C1 segment of cervical spinal cord (tissue), 14 donors: Measurements from ENCODE around the gene PHTF1.

Experiments
- DNase-seq, 14 donors: peaks; one replicate each; lab custom pipeline; 2025; lab: John Stamatoyannopoulos, UW

PHTF1 gene

DNA sequence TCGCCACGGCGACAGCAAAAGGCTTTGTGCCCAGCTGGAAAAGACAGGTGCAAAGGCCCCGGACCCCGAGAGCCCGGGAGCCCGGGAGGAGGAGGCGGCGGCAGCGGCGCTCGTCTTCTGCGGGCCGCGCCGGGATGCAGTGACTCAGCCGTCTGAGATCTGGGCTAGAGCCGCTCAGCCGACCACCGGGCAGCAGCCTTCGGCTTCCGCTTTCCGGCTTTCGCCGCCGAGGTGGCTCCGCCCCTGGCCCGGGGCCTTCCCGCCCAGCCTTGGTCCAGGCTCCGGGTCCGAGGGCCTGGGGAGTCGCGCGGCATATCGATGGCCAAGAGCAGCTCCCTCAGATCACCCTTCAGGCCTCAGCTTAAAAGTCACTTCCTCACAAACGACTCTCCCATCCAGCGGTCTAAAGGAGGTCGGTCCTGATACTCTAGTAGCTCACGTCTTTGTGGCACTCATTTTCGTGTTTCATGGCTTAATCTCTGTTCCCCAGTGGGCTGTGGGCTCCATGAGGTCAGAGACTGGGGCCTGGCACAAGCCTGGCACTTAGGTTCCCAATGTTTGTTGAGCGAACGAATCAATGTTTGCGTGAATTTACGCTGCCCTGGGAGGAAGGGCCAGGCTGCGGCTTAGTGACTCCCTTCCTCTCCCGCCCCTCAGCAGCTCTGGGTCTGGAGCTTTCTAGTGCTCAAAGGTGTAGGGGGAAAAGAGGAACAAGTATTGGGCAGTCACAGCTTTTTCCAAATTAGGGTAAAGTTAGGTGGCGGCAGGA is at the start of gene PHTF1:
TSS of gene PHTF1 (minus strand) at position 154 of the 769 bp plus-strand sequence. CDS start 783 bp downstream, outside the sequence.
- peak in 12 of 14 donors; percentile 59 to 81 (median 74) for DNase-seq

DNA sequence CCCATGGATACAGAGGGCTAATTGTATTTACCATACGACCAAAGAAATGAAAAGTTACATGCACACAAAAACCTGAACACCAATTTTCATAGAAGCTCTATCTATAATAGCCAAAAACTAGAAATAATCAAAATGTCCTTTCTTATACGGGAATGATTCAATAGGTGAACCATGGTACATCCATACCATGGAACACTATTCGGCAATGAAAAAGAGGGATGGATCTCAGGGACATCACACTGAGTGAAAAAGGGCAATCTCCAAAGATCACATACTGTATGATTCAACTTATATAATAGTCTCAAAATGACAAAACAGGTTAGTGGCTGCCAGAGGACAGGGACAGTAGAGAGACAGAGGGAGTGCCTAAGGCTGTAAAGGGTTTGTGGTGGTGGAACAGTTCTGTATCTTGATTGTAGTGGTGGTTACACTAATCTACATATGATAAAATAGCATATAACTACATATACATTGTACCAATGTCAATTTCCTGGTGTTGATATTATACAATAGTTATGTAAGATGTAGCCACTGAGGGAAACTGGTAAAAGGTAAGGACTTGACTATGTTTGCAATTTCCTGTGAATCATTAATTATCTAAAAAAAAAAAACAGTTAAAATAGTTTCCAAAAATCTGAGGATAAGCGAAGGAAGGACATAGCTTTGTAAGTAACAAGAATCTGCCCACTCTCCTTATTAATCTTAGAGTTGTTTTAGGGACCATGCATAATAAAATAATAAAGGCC is 49.3 kb upstream of the PHTF1 start:
- DNase-seq, result no peak

GRCh38 chr1:113805639-113806038 is 46.4 kb upstream of the PHTF1 start:
- no peak for DNase-seq

DNA sequence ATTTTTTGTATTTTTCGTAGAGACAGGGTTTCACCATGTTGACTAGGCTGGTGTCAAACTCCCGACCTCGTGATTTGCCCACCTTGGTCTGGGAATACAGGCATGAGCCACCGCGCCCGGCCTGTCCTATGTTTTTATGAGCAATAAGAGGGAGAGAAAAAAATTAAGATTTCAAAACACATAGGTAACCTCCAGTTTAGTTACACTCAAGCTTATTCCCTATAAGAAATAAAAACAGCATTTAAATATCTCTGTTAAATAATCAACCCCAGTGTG is 45.9 kb upstream of the PHTF1 start:
- DNase-seq, result no peak

- no peak for DNase-seq
Measured at GRCh38 chr1:113804421-113805255, 45.4 kb upstream of the PHTF1 start.

- DNase-seq, result no peak
Measured at GRCh38 chr1:113802367-113803007, 43.2 kb upstream of the PHTF1 start.

DNA sequence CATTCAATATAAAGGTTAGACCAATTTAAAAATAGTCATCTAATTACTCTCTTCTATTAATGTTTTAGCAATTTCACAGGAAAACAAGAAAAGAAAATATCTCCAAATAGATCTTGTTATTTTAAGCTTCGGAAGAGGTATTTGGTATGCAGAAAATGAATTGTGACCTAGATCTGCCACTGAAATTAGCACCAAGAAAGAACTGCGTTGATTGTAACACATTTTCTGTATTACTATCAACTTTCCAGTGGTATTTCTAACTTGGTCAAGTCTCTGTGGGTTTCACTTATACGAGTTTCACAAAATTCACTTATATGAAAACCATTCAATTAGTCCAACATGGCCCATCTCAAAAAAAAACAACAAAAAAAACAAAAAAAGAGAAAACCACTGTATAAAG is 41.2 kb upstream of the PHTF1 start:
- no peak for DNase-seq

GRCh38 chr1:113797472-113797871 is 38.2 kb upstream of the PHTF1 start:
- DNase-seq, result no peak

GRCh38 chr1:113793878-113794834 is 34.9 kb upstream of the PHTF1 start:
- DNase-seq, result no peak

- no peak for DNase-seq
Measured at GRCh38 chr1:113792986-113793385, 33.7 kb upstream of the PHTF1 start.

- DNase-seq, result no peak
Measured at GRCh38 chr1:113792471-113792870, 33.2 kb upstream of the PHTF1 start.

- no peak for DNase-seq
Measured at GRCh38 chr1:113788802-113789201, 29.5 kb upstream of the PHTF1 start.

DNA sequence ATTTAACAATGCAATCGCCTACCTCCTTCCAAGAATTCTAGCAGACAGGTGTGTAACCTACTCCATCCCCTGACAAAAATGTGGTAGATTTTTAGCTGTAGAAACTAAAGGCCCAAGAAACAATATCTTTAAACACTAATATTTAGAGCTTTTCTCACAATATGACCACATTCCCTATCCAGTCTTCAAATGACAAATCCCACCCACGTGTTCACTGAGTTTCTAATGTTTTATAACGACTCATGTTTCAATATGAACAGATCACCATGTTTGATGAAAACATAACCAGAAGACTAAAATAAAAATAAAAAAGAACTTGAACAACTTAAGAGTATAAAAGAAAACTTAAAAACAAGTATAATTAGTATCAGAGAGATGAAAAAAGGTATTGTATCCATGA is 28.4 kb upstream of the PHTF1 start:
- DNase-seq, result no peak

DNA sequence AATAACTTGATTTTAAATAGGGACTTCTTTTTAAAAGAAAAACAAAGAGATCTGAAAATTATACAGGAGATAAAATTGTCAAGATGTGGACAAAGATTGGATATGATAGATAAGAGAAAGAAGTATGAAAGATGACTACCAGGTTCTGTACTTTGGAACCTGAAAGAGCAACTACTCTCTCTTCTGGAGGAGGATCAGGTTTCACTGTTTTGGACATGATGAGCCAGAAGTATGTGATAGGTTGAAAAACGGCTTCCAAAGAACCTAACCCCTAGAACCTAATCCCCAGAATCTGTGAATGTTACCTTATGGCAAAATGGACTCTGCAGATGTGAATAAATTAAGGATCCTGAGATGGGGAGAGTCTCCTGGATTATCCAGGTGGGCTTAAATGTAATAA is 26.8 kb upstream of the PHTF1 start:
- DNase-seq, result no peak

DNA sequence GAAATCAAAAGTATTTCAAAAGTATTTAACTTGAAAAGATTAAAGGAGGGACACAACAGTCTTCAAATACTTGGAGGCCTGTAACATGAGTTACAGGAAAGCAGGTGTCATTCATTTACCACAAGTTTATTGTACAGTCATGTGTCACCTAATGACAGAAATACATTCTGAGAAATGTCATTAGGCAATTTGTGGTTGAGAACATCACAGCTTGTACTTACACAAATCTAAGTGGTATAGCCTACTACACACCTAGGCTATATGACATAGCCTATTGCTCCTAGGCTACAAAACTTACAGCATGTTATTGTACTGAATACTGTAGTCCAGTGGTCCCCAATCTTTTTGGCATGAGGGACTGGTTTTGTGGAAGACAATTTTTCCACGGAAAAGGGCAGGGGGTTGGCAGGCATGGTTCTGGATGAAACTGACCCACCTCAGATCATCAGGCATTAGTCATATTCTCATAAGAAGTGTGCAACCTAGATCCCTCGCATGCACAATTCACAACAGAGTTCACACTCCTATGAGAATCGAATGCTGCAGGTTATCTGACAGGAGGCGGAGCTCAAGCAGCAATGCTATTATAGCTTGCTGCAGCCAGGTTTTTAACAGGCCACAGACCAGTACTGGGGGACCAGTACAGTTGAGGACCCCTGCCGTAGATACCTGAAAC is 25.0 kb upstream of the PHTF1 start:
- peak in 1 of 14 donors; percentile 12 for DNase-seq

DNA sequence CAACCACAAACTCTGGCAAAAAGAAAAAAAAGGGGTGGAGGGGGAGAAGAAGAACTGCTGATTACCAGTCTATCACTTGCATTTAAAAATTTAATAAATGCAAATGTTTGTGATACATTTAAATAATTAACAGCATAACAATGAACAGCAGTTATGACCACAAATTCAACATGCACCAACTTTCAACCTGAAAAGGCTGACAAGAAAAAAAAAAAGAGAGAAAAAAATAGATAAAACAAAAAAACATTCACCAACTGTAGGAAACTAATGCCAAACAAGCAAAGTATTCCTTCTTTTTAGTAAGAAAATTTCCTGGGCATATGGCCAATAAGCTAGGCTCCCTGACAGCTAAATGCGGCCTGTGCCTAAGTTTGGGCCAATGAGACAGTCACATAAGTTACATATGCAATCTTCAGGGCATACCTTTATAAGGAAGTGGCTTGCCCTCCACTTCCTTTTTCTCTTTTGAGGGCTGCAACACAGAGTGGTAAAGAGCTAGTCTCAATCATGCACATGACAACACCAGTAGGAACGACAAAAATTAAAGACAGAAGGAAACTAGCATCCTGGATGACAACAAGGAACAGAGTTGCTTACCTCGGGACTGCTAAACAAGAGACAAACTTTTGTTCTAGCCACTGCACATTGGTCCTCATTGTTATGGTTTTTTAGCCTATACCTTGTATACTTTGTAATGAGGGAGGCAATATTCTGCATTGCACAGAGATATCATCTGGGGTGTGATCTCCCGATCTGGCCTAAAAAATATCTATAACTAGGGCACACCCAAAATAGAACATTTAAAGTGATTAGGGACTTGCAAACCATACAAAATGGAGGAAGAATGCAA is 24.2 kb upstream of the PHTF1 start:
- peak in 4 of 14 donors; percentile 1 to 30 (median 2) for DNase-seq

DNA sequence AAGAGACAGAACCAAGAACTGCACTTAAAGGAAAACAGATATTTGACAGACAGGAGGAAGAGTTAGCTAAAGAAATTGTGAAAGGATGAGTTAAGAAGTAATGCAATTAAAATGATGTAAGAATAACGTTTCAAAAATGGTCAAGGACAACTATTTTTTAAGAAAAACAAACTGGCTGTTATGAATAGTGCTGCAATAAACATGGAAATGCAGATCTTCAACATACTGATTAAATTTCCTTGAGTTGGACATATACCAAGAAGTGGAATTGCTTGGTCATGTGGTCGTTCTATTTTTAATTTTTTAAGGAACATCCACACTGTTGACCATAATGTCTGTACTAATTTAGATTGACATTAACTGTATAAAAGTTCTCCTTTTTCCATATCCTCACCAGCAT is 23.1 kb upstream of the PHTF1 start:
- peak in 1 of 14 donors; percentile 48 for DNase-seq

GRCh38 chr1:113780374-113781146 is 21.3 kb upstream of the PHTF1 start:
- DNase-seq, result no peak
